HG03439 (cell line): ENCODE data around the gene MRPS17.
"Not testable (repeated sequence)": the region's sequence is repeated elsewhere in the genome, so short reads cannot be mapped to it uniquely, and the experiment has no call there.

ENCODE experiments used
- ATAC-seq: cut with Tn5 transposase; IDR thresholded peaks from one replicate; pipeline ENCODE4 v1.9.1; 2021; ENCODE audit warnings: mild to moderate bottlenecking, moderate library complexity; ENCODE audit not compliant: unreplicated experiment

The MRPS17 gene

GRCh38 chr7:55951637-55952351 lies at the start of gene MRPS17:
Gene MRPS17, plus strand, starts transcription at chr7:55951877. Its CDS starts 1,319 bp downstream, at chr7:55953196.
- ATAC-seq: peak; percentile 99

- ATAC-seq: peak; percentile 89
These were observed 47.5 kb upstream of the MRPS17 start for GRCh38 chr7:55903985-55904759.

DNA sequence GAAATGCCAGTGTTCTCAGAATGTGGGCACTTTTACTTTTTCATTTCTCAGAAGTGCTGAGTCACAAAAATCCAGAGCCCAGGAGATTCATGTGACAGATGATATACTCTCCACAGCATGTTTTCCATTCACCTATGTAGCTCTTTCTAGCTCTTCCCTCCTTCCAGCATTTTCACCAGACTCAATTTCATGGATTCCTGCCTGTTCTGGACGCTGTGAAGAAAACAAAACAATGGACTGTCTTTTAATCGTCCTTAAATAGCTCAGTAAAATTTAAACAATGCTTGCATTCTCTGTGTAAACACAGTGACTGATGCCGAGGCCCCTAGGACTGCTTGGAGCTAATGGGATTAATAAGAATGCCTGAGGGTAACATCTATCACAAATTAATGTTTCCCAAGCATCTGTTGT lies 38.9 kb upstream of the MRPS17 start:
- no peak for ATAC-seq

DNA sequence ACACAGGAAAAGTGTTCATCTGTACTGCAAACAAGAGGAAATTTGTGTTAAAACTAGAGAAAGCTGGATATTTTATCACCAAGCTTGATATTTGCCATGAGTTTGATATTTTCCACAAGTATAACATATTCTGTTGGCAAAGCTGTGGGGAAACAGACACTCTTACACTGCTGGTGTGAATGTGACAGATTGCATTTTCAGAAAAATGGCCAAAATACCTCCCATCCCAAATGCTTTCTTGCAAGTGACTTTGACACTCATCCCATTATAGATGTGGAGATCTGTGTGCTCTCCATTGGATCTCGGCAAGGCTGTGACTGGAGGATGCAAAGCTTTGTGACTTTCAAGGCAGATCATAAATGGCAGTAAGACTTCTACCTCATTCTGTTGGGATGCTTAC lies 33.9 kb upstream of the MRPS17 start:
- ATAC-seq: no peak

GRCh38 chr7:55928006-55928767 lies 23.5 kb upstream of the MRPS17 start:
- no peak for ATAC-seq

DNA sequence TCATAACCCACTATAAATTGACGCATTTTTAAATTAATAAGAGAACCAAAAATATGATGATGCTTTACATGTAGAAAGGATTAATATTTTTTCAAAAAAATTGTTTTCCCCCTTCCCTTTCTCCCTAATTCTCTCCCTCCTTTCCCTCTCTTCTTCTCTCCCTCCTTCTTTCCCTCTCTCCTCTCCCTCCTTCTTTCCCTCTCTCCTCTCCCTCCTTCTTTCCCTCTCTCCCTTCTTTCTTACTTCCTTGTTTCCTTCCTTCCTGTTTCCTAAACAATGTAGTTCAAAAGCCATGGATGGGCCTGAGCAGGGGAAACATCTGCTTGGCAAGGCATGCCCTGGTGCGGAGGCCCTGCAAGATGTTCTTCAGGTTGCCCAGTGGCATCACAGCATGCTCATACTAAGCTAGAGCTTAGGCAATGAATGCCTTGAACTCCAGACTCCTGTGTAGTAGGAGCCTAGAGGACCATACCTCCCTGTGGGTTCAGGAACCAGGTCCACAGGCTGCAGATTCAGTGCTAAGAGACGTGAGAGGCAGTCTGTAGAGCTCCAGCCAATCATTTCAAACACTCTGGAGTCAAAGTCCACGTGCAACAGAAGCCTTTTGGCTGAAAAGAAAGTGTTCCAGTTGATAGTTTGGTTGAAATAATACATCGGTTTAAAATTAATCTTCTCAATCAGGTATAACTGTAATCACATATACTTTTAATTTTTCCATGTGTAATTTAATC lies 20.1 kb upstream of the MRPS17 start:
- ATAC-seq: no peak

GRCh38 chr7:55939514-55940123 lies 12.1 kb upstream of the MRPS17 start:
- ATAC-seq: no peak

DNA sequence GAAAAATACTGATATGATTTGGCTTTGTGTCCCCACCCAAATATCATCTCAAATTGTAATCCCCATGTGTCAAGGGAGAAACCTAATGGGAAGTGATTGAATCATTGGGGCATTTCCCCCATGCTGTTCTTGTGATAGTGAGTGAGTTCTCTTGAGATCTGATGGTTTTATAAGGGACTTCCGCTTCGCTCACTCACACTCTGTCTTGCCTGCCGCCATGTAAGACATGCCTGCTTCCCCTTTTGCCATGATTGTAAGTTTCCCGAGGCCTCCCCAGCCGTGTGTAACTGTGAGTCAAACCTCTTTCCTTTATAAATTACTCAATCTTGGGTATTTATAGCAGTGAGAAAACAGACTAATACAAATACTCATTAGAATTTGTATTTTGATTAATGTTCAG lies 5.1 kb upstream of the MRPS17 start:
- no peak for ATAC-seq

DNA sequence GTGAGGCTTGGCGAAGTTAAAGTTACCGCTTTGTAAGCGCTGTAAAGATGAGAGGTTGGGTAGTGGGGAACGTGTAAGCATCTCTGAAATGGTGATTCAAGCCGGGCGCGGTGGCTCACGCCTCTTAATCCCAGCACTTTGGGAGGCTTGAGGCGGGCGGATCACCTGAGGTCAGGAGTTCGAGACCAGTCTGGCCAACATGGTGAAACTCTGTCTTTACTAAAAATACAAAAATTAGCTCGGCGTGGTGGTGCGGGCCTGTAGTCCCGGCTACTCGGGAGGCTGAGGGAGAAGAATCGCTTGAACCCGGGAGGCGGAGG lies 635 bp downstream of the MRPS17 start:
- ATAC-seq: not testable (repeated sequence)

- no peak for ATAC-seq
These were observed 2.2 kb downstream of the MRPS17 start for GRCh38 chr7:55953707-55954475.

- ATAC-seq: no peak
These were observed 5.5 kb downstream of the MRPS17 start for GRCh38 chr7:55957190-55957589.

- no peak for ATAC-seq
These were observed 10.3 kb downstream of the MRPS17 start for GRCh38 chr7:55962014-55962413.

GRCh38 chr7:55963584-55964168 lies 12.0 kb downstream of the MRPS17 start:
- ATAC-seq: no peak

- ATAC-seq: peak; percentile 82
These were observed 12.8 kb downstream of the MRPS17 start, which contains the start of gene NIPSNAP2 for GRCh38 chr7:55964261-55965099. Gene NIPSNAP2, plus strand, starts transcription at chr7:55964585. Its CDS starts 25 bp downstream, at chr7:55964610.

DNA sequence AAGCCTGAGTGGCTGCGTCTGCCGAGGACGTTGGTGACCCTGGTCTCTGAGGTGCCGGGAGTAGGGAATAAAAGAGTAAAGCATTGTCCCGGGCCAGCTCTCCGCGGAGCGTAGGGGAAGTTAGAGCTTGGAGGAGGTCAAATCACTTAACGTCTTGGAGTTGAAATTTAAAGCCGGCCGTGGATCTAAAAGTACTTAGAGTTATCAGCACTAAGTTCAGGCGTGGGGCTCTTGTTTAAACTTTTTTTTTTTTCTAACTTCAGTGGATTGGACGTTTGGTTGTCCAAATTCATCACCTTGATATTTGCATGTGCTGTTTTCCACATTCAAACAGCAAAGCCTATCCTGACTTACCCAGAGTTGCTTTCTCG lies 13.4 kb downstream of the MRPS17 start:
- no peak for ATAC-seq

GRCh38 chr7:55965805-55966421 lies 14.2 kb downstream of the MRPS17 start:
- no peak for ATAC-seq

DNA sequence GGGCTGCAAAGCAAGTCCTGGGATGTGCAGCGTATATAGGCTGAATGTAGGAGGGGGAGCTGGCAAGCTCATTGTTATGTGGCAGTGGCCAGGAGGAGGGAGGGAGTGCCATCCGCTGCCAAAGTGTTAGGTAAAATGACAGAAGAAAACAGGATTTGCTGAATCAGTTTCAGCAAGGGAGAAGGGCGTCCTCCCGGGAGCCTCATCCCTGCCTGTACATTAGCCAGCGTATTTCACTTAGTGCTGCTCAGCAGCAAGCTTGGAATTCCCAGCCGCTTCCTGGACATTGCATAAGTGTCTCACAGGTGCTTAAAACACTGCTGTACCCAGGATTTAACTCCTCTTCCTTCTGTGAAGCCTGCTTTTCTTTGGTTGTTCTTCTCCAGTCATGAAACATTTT lies 15.2 kb downstream of the MRPS17 start:
- no peak for ATAC-seq

GRCh38 chr7:55969391-55969790 lies 17.7 kb downstream of the MRPS17 start:
- no peak for ATAC-seq
